ENCODE results near the gene MEIS2. TPM values are rescaled to one million over a fixed set of nuclear protein-coding genes. Genes with fewer than 3 reads are reported as not detected.
A peak's percentile ranks its signal among the peaks of the same experiment; 100 is the strongest.

MEIS2 gene
- 76.9 TPM for total RNA-seq

DNA sequence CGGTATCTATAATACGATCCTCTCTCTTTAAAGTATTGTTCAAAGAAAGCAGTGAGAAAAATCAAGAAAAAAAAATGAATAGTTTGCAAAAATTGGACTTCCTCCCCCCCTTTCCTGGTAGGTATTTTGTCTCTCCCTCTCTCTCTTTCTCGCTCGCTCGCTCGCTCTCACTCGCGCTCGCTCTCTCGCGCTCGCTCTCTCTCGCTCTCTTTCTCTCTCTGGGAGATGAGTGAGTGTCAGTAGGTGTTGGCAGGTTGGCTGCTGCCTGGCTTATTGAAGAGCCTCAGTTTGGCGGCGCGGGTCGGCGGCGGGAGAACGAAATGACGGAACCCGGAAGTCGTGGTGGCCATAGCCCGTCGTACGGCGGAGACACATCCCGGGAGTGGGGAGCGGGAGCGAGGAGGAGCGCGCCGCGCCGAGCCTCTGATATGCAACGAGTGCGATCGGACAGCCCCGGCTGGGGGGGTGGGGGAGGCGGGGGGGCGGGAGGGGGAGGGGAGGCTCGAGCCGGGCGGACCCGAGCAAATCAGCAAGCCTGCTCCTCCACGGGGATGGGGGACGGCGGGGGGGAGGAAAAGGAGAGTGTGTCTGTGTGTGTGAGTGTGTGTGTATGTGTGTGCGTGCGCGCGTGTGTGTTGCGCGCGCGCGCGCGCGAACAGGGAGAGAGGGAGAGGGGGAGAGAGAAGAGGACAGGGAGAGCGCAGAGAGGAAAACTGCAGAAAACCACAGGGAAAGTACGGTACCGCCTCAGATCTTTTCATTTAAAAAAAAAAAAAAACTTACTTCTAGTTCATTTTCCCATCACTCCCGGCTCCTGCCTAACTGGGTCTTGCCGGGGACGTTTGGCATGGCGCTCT lies at the start of gene MEIS2:
TSS of gene MEIS2 (minus strand) at position 441 of the 857 bp plus-strand sequence. CDS start 1,083 bp downstream, outside the sequence.
- DNase-seq (ENCODE audit: extremely low spot score in 2 of 2): no peak
- Histone ChIP-seq H3K27me3 (no peaks in the 10 kb centered on the region), H3K4me3 (peak within 1 kb of the TSS; percentile 74 to 80), H3K4me1 (peaks cover 7% of the 10 kb centered on the region), H3K9me3 (no peaks in the 10 kb centered on the region), H3K36me3 (no peaks in the 10 kb centered on the region), H3K27ac (peak within 1 kb of the TSS; percentile 95)
- intact Hi-C loops (cut with DNase I): no loop called here
- TF ChIP-seq, protein P1, sequence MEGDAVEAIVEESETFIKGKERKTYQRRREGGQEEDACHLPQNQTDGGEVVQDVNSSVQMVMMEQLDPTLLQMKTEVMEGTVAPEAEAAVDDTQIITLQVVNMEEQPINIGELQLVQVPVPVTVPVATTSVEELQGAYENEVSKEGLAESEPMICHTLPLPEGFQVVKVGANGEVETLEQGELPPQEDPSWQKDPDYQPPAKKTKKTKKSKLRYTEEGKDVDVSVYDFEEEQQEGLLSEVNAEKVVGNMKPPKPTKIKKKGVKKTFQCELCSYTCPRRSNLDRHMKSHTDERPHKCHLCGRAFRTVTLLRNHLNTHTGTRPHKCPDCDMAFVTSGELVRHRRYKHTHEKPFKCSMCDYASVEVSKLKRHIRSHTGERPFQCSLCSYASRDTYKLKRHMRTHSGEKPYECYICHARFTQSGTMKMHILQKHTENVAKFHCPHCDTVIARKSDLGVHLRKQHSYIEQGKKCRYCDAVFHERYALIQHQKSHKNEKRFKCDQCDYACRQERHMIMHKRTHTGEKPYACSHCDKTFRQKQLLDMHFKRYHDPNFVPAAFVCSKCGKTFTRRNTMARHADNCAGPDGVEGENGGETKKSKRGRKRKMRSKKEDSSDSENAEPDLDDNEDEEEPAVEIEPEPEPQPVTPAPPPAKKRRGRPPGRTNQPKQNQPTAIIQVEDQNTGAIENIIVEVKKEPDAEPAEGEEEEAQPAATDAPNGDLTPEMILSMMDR (IDR thresholded peaks at IDR 0.05): no peak
- TF ChIP-seq POLR2A (IDR thresholded peaks at IDR 0.05) (peak in 1 of 2 donors; percentile 38), POLR2AphosphoS5 (IDR thresholded peaks at IDR 0.05; ENCODE audit: insufficient read depth in 1 of 2, low read depth in 1 of 2) (peak in 1 of 2 donors; percentile 82)

DNA sequence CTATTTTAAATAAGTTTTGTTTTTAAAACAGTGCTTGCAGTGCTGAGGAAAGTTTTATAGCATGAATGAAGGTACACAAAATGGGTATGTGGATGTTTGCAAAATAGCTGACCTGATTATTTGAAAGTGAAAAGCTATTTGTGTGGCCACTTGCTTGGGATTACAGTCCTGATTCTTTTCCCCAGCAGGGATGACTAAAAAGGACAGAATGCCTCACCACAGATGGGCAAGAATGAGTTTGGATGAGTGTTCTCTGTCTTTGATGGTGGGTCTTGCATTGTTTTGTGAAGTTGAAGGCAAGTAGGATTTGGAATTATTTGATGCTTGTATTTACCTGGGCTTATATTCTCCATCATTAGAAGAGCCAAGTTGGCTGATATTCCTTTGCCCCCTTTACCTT lies 48.8 kb upstream of the MEIS2 start:
- DNase-seq (ENCODE audit: extremely low spot score in 2 of 2): no peak
- Histone ChIP-seq H3K4me1 (no peaks in the 10 kb centered on the region), H3K36me3 (no peaks in the 10 kb centered on the region), H3K27me3 (no peaks in the 10 kb centered on the region), H3K27ac (no peak overlapping the region), H3K9me3 (no peaks in the 10 kb centered on the region), H3K4me3 (no peak overlapping the region)
- intact Hi-C loops (cut with DNase I): no loop called here
- no peak for TF ChIP-seq POLR2A (IDR thresholded peaks at IDR 0.05)
- no peak for TF ChIP-seq POLR2AphosphoS5 (IDR thresholded peaks at IDR 0.05; ENCODE audit: insufficient read depth in 1 of 2, low read depth in 1 of 2)
- TF ChIP-seq, protein P1 (IDR thresholded peaks at IDR 0.05): no peak

- intact Hi-C loops (cut with DNase I): no loop called here
- Histone ChIP-seq H3K27ac (no peak overlapping the region), H3K4me3 (no peak overlapping the region), H3K27me3 (no peaks in the 10 kb centered on the region), H3K36me3 (no peaks in the 10 kb centered on the region), H3K4me1 (no peaks in the 10 kb centered on the region), H3K9me3 (no peaks in the 10 kb centered on the region)
- DNase-seq (ENCODE audit: extremely low spot score in 2 of 2): no peak
- TF ChIP-seq POLR2A (IDR thresholded peaks at IDR 0.05) (no peak), POLR2AphosphoS5 (IDR thresholded peaks at IDR 0.05; ENCODE audit: insufficient read depth in 1 of 2, low read depth in 1 of 2) (no peak)
- TF ChIP-seq, protein P1 (IDR thresholded peaks at IDR 0.05): no peak
These were observed 48.4 kb upstream of the MEIS2 start for GRCh38 chr15:37148714-37149113.

DNA sequence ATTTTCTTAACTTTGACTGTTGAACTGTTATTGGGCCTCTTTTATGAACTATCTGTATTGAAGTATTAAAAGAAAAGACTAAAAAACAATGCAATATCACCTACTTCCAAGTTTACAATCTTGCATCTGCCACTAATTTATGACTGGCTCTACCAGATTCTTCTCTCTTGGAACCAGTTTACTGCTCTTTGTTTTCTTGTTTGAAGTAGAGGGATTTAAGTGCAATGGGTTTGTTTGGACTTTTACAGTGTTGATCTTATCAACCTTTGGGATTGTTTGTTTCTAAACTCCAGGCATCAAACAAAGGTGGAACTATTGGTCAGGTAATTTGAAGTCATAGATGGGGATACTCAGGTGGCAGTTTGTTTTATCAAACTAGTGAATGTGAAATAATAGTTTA lies 43.0 kb upstream of the MEIS2 start:
- TF ChIP-seq POLR2AphosphoS5 (IDR thresholded peaks at IDR 0.05; ENCODE audit: insufficient read depth in 1 of 2, low read depth in 1 of 2): no peak
- TF ChIP-seq, protein P1 (IDR thresholded peaks at IDR 0.05): no peak
- TF ChIP-seq POLR2A (IDR thresholded peaks at IDR 0.05): no peak
- DNase-seq (ENCODE audit: extremely low spot score in 2 of 2): no peak
- no peaks in the 10 kb centered on the region for H3K9me3 ChIP-seq
- intact Hi-C loops (cut with DNase I): no loop called here
- H3K36me3 ChIP-seq: no peaks in the 10 kb centered on the region
- H3K27me3 ChIP-seq: no peaks in the 10 kb centered on the region
- no peak overlapping the region for H3K27ac ChIP-seq
- no peaks in the 10 kb centered on the region for H3K4me1 ChIP-seq
- no peak overlapping the region for H3K4me3 ChIP-seq

GRCh38 chr15:37142371-37142770 lies 42.0 kb upstream of the MEIS2 start:
- Histone ChIP-seq H3K4me1 (no peaks in the 10 kb centered on the region), H3K4me3 (no peak overlapping the region), H3K9me3 (no peaks in the 10 kb centered on the region), H3K36me3 (no peaks in the 10 kb centered on the region), H3K27ac (no peak overlapping the region), H3K27me3 (no peaks in the 10 kb centered on the region)
- no peak for TF ChIP-seq POLR2AphosphoS5 (IDR thresholded peaks at IDR 0.05; ENCODE audit: insufficient read depth in 1 of 2, low read depth in 1 of 2)
- TF ChIP-seq, protein P1 (IDR thresholded peaks at IDR 0.05): no peak
- no peak for TF ChIP-seq POLR2A (IDR thresholded peaks at IDR 0.05)
- intact Hi-C loops (cut with DNase I): no loop called here
- DNase-seq (ENCODE audit: extremely low spot score in 2 of 2): no peak

Data from vagina (tissue), 2 donors.